H1 (cell line): ENCODE data around the gene NOTUM.

Experiments used
- CHD2 ChIP-seq: IDR thresholded peaks from 2 replicates; pipeline ENCODE4 v1.6.1; 2012; ENCODE audit warnings: low read length, improper control_type of control experiment
- CTCF ChIP-seq, 3 experiments: IDR thresholded peaks; 1 replicate in 2 of 3; 2 replicates in 1 of 3; pipeline versions ENCODE4 v1.5.1 to v1.6.1; 2011; ENCODE audit warnings: low read length in 3 of 3, mild to moderate bottlenecking in 3 of 3, inconsistent platforms in 2 of 3, low read depth in 1 of 3, moderate library complexity in 1 of 3; ENCODE audit not compliant: insufficient read depth in 1 of 3; ENCODE audit errors: control extremely low read depth in 1 of 3
- EZH2 ChIP-seq: fragments of 200-600 bp; sonication (generic); IDR thresholded peaks from 2 replicates; pipeline ENCODE4 v1.7.1; 2012; ENCODE audit warnings: low read depth, mild to moderate bottlenecking, moderate library complexity, low read length, inconsistent platforms; ENCODE audit not compliant: severe bottlenecking
- HDAC6 ChIP-seq: IDR thresholded peaks from one replicate; pipeline ENCODE4 v1.7.1; 2012; ENCODE audit warnings: low read depth, mild to moderate bottlenecking, inconsistent platforms, low read length, moderate library complexity
- JUND ChIP-seq: IDR thresholded peaks from 2 replicates; pipeline ENCODE4 v1.6.1; 2011; ENCODE audit warnings: mild to moderate bottlenecking, improper control_type of control experiment, low read length
- POLR2A ChIP-seq, 2 experiments: IDR thresholded peaks; 1 replicate in 1 of 2; 2 replicates in 1 of 2; pipeline ENCODE4 v1.6.1; 2011; ENCODE audit warnings: low read depth in 2 of 2, low read length in 2 of 2, mild to moderate bottlenecking in 2 of 2; ENCODE audit errors: control extremely low read depth in 1 of 2
- RFX5 ChIP-seq: IDR thresholded peaks from 2 replicates; pipeline ENCODE4 v1.6.1; 2011; ENCODE audit warnings: low read depth, low read length, improper control_type of control experiment, borderline replicate concordance
- TEAD4 ChIP-seq: IDR thresholded peaks from 2 replicates; pipeline ENCODE4 v1.6.1; 2012; ENCODE audit warnings: low read depth, low read length, inconsistent platforms, mixed read lengths

DNA sequence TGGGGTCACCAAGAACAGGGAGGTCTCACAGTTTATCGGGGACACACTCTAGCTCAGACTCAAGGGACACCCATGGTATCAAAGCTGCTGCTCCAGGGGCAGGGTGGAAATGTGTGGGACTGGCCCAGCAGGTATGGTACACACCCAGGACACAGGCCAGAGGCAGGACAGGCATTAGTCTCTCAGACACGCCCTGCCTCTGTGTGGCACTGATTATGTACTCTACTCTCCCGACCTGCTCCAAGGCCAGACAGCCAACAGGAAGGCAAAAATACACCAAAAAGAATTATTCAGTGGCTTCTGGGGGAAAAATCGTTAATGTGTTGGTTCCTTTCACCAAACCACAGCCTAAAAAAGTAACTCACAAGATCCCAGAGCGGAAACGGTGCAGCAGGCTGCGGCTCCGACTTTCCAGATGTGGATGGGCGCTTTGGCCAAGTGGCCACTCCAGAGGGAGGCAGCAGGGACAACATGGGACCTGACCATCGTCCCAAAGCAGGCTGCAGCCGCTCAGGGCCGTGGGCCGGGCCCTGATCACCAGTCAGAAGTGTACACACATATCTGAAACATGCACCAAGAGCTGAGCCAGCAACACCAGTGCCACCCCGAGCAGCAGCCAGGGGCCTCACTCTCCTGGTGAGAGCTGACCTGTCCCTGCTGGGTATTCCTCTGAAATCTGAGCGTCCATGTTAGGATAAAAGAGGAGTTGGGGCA, 42.0 kb downstream of the NOTUM start:
- no peak for TF ChIP-seq POLR2A (IDR thresholded peaks at IDR 0.05; ENCODE audit: control extremely low read depth in 1 of 2, low read depth in 2 of 2, low read length in 2 of 2)
- no peak for TF ChIP-seq TEAD4
- TF ChIP-seq CTCF (IDR thresholded peaks at IDR 0.05; ENCODE audit: control extremely low read depth in 1 of 3, insufficient read depth in 1 of 3, low read depth in 1 of 3, low read length in 3 of 3) = no peak
- no peak for TF ChIP-seq CHD2
- no peak for TF ChIP-seq EZH2
- no peak for TF ChIP-seq JUND
- no peak for TF ChIP-seq HDAC6
- TF ChIP-seq RFX5 = no peak
